ENCODE measurements around the gene AAR2.

GRCh38 chr20:36200451-36200850 is 35.8 kb upstream of the AAR2 start:
- no peak for TF ChIP-seq POLR2AphosphoS5 (IDR thresholded peaks at IDR 0.05; ENCODE audit: low read depth, low read length)
- TF ChIP-seq POLR2A (IDR thresholded peaks at IDR 0.05; ENCODE audit: low read depth, low read length): no peak

Measured in GM12892 (cell line).